ENCODE results near the gene ZNF408. TPM values are rescaled to one million over a fixed set of nuclear protein-coding genes. Genes with fewer than 3 reads are reported as not detected.

ZNF408 gene
- total and polyA plus RNA-seq, 2 of the 13 experiments (the other 11 are each of a cell fraction or from before 2014, with no cell fraction given) = 11.2 to 12.5 TPM

DNA sequence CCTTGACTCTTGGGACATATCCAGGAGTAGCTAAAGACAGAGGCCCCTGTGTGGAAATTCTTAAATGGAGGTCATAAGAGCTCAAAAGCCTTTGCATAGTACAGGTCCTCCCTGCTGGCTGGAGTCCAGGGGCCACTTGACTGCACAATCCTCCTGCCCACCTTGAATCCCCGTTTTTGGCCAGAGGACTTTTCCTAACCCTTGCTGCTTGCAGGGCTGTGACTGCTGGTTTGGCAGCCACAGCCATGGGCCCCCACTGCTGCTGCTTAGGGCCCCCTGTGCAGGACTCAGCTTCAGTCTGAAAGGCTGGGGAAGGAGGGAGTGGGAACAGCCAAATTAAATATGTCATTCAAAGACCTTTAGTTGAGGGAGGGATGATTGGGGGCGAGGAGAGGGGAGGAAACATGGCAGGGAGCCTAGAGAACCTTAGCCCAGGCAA, 33.8 kb upstream of the ZNF408 start:
- in situ Hi-C loops (cut with HindIII; ENCODE audit: extremely low pct_ligation_motif_present, low pct_unique_long_range_greater_than_20kb) = no loop called here
- ATAC-seq (no peak), FAIRE-seq (no peak), DNase-seq (ENCODE audit: low spot score) (no peak)
- ChIA-PET POLR2A (no interaction called here), CTCF (ENCODE audit: low intra/inter-chr PET ratio, low total read pairs) (no interaction called here)
- BruUV-seq (replicated peaks) = no TSS peak
- Histone ChIP-seq H3K36me3 (replicated peaks in 1 of 2; ENCODE audit: control insufficient read depth in 1 of 2, insufficient read depth in 2 of 2, low read length in 2 of 2) (peaks cover 44 to 87% of the 10 kb centered on the region in 2 experiments), H3K27ac (ENCODE audit: extremely low read length, insufficient read depth, low read length) (no peak overlapping the region), H3K4me1 (ENCODE audit: insufficient read depth, low read length) (no peaks in the 10 kb centered on the region), H2AFZ (ENCODE audit: low read length) (no peak overlapping the region), H3K9ac (ENCODE audit: insufficient read depth, low read depth, low read length) (no peak overlapping the region), H3K9me3 (ENCODE audit: low read length) (no peaks in the 10 kb centered on the region), H3K27me3 (ENCODE audit: control insufficient read depth in 1 of 2, insufficient read depth in 2 of 2, low read length in 2 of 2) (no peaks in the 10 kb centered on the region), H3K79me2 (ENCODE audit: insufficient read depth, low read length) (no peaks in the 10 kb centered on the region), H4K20me1 (ENCODE audit: insufficient read depth, low read length) (no peaks in the 10 kb centered on the region), H3K4me2 (ENCODE audit: low read depth, low read length) (no peak overlapping the region), H3K4me3 (replicated peaks in 1 of 3; ENCODE audit: insufficient read depth in 1 of 3, low read depth in 2 of 3, low read length in 3 of 3) (no peak overlapping the region)
- intact Hi-C loops (cut with micrococcal nuclease; ENCODE audit: unreplicated experiment) = no loop called here
- WGBS (ENCODE audit: low lambda C conversion rate) = 98% methylated on average over 2 of the region's 2 CpGs
- TF ChIP-seq, protein P1, sequence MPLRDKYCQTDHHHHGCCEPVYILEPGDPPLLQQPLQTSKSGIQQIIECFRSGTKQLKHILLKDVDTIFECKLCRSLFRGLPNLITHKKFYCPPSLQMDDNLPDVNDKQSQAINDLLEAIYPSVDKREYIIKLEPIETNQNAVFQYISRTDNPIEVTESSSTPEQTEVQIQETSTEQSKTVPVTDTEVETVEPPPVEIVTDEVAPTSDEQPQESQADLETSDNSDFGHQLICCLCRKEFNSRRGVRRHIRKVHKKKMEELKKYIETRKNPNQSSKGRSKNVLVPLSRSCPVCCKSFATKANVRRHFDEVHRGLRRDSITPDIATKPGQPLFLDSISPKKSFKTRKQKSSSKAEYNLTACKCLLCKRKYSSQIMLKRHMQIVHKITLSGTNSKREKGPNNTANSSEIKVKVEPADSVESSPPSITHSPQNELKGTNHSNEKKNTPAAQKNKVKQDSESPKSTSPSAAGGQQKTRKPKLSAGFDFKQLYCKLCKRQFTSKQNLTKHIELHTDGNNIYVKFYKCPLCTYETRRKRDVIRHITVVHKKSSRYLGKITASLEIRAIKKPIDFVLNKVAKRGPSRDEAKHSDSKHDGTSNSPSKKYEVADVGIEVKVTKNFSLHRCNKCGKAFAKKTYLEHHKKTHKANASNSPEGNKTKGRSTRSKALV (CRISPR knock-in tag; IDR thresholded peaks at IDR 0.05) = no peak
- TF ChIP-seq SOX5 (CRISPR knock-in tag; IDR thresholded peaks at IDR 0.05; ENCODE audit: borderline replicate concordance) = no peak

DNA sequence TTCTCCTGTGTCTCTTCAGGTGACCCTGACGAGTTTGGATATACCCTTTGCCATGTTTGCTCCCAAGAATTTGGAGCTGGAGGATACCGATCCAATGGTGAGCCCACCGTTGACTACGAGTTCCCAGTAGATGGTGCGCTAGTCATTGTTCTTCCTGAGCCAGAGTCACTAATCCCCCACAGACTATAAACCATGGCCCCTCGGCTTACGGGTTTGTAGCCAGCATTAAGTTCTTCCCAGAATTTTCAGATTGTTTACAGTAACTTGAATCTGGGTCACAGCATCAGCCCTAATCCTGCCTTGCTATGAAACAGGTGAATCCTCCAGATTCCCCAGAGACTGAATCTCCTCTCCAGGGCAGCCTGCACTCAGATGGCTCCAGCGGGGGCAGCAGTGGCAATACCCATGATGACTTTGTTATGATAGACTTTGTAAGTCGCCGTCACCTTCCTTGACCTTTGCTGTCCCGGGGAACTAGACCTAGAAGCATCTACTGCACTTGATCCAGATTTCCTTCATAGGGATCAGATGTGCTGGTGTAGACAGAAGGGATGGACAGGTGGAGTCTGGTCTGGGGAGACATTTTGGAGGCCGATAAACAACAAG, 32.2 kb upstream of the ZNF408 start:
- FAIRE-seq (no peak), ATAC-seq (no peak), DNase-seq (ENCODE audit: low spot score) (no peak)
- H3K79me2 ChIP-seq (ENCODE audit: insufficient read depth, low read length) = no peaks in the 10 kb centered on the region
- H3K4me1 ChIP-seq (ENCODE audit: insufficient read depth, low read length) = no peaks in the 10 kb centered on the region
- no peak overlapping the region for H3K4me2 ChIP-seq (ENCODE audit: low read depth, low read length)
- H3K27me3 ChIP-seq (ENCODE audit: control insufficient read depth in 1 of 2, insufficient read depth in 2 of 2, low read length in 2 of 2) = no peaks in the 10 kb centered on the region
- intact Hi-C loops (cut with micrococcal nuclease; ENCODE audit: unreplicated experiment) = no loop called here
- no TSS peak for BruUV-seq (replicated peaks)
- peaks cover 47 to 86% of the 10 kb centered on the region in 2 experiments for H3K36me3 ChIP-seq (replicated peaks in 1 of 2; ENCODE audit: control insufficient read depth in 1 of 2, insufficient read depth in 2 of 2, low read length in 2 of 2)
- H2AFZ ChIP-seq (ENCODE audit: low read length) = no peak overlapping the region
- no peaks in the 10 kb centered on the region for H3K9me3 ChIP-seq (ENCODE audit: low read length)
- H3K27ac ChIP-seq (ENCODE audit: extremely low read length, insufficient read depth, low read length) = no peak overlapping the region
- CTCF ChIA-PET (ENCODE audit: low intra/inter-chr PET ratio, low total read pairs) = no interaction called here
- no peak overlapping the region for H3K4me3 ChIP-seq (replicated peaks in 1 of 3; ENCODE audit: insufficient read depth in 1 of 3, low read depth in 2 of 3, low read length in 3 of 3)
- no peak overlapping the region for H3K9ac ChIP-seq (ENCODE audit: insufficient read depth, low read depth, low read length)
- H4K20me1 ChIP-seq (ENCODE audit: insufficient read depth, low read length) = no peaks in the 10 kb centered on the region
- no peak for TF ChIP-seq NR2C2 (CRISPR knock-in tag; IDR thresholded peaks at IDR 0.05; ENCODE audit: borderline replicate concordance)
- TF ChIP-seq, protein P2, sequence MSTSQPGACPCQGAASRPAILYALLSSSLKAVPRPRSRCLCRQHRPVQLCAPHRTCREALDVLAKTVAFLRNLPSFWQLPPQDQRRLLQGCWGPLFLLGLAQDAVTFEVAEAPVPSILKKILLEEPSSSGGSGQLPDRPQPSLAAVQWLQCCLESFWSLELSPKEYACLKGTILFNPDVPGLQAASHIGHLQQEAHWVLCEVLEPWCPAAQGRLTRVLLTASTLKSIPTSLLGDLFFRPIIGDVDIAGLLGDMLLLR (CRISPR knock-in tag; IDR thresholded peaks at IDR 0.05) = no peak
- no peak for TF ChIP-seq ZNF451 (CRISPR knock-in tag; IDR thresholded peaks at IDR 0.05)
- TF ChIP-seq, protein P3, sequence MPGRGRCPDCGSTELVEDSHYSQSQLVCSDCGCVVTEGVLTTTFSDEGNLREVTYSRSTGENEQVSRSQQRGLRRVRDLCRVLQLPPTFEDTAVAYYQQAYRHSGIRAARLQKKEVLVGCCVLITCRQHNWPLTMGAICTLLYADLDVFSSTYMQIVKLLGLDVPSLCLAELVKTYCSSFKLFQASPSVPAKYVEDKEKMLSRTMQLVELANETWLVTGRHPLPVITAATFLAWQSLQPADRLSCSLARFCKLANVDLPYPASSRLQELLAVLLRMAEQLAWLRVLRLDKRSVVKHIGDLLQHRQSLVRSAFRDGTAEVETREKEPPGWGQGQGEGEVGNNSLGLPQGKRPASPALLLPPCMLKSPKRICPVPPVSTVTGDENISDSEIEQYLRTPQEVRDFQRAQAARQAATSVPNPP (CRISPR knock-in tag; IDR thresholded peaks at IDR 0.05) = no peak
- TF ChIP-seq SOX5 (CRISPR knock-in tag; IDR thresholded peaks at IDR 0.05; ENCODE audit: borderline replicate concordance) = no peak
- in situ Hi-C loops (cut with HindIII; ENCODE audit: extremely low pct_ligation_motif_present, low pct_unique_long_range_greater_than_20kb) = no loop called here
- POLR2A ChIA-PET = no interaction called here
- 96% methylated on average over 11 of the region's 12 CpGs for WGBS (ENCODE audit: low lambda C conversion rate)
